ENCODE results near the gene SLC12A1. TPM values are rescaled to one million over a fixed set of nuclear protein-coding genes. Genes with fewer than 3 reads are reported as not detected.
A peak's percentile ranks its signal among the peaks of the same experiment; 100 is the strongest.

SLC12A1 gene
- total RNA-seq, 1 donor from 2014 or later = not detected

DNA sequence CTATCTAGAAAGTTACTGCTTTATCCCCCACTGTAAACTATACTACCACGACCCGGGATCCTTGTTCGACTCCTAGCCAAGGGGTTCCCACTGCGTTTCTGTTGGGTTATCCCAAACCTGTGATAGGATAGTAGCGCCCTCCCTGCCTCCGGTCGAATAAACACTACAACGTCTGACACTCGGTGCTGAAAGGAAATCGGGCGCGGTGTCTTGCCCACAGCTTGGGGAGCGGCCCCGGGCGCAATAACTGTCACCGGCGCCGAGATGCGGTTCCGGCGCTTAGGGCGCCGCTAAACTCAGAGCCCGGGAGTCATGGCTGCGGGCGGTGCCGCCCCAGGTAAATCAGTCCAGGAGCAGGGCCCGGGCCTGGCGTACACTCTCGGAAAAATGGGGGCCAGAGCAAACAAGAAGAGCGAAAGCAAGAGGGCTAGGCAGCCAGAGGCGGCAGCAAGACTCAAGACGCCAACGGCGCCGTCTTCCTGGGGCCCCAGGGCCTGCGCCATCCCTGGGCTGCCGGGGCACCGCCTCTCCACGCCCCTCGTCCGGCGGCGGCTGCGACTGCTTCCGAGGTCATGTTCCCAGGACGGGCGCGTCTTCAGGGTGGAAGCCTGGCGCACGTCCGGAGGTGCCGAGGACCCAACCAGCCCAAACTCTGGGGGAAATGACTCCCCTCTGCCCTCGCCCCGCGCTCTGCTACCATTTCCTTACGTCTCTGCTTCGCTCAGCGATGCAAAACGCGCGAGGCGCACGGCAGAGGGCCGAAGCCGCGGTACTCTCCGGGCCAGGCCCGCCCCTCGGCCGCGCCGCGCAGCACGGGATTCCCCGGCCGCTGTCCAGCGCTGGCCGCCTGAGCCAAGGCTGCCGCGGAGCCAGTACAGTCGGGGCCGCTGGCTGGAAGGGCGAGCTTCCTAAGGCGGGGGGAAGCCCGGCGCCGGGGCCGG, 125.0 kb downstream of the SLC12A1 start, which contains the start of gene DUT:
TSS of gene DUT (plus strand) at position 575 of the 941 bp plus-strand sequence. CDS start at position 662, 87 bp downstream.
- H3K9me3 ChIP-seq (ENCODE audit: low read depth) = no peaks in the 10 kb centered on the region
- H3K27ac ChIP-seq = peak within 1 kb of the TSS; percentile 66
- peaks cover 3% of the 10 kb centered on the region for H4K20me1 ChIP-seq (ENCODE audit: low read depth)
- no peaks in the 10 kb centered on the region for H3K27me3 Mint-ChIP-seq (ENCODE audit: insufficient read depth, low read depth)
- H3K36me3 Mint-ChIP-seq = peaks cover 10% of the 10 kb centered on the region
- peaks cover 38% of the 10 kb centered on the region for H3K79me2 ChIP-seq (ENCODE audit: low read depth)
- H3K4me2 ChIP-seq = peak within 1 kb of the TSS; percentile 90
- peak within 1 kb of the TSS; percentile 65 for H3K9ac ChIP-seq
- H3K4me1 ChIP-seq = peaks cover 24% of the 10 kb centered on the region
- peak within 1 kb of the TSS; percentile 92 for H2AFZ ChIP-seq (replicated peaks)
- H3K4me3 ChIP-seq = peak within 1 kb of the TSS; percentile 83
- peaks cover 24% of the 10 kb centered on the region for H3F3A ChIP-seq (ENCODE audit: low read depth)
- peak within 1 kb of the TSS; percentile 42 for H3K27ac Mint-ChIP-seq
- DNase-seq (ENCODE audit: low spot score) = peak; percentile 95
- no peaks in the 10 kb centered on the region for H3K27me3 ChIP-seq
- peaks cover 31% of the 10 kb centered on the region for H3K4me1 Mint-ChIP-seq
- no peaks in the 10 kb centered on the region for H3K36me3 ChIP-seq
- H3K4me3 Mint-ChIP-seq = peak within 1 kb of the TSS; percentile 97
- H3K9me3 Mint-ChIP-seq = no peaks in the 10 kb centered on the region
- TF ChIP-seq, protein P1, sequence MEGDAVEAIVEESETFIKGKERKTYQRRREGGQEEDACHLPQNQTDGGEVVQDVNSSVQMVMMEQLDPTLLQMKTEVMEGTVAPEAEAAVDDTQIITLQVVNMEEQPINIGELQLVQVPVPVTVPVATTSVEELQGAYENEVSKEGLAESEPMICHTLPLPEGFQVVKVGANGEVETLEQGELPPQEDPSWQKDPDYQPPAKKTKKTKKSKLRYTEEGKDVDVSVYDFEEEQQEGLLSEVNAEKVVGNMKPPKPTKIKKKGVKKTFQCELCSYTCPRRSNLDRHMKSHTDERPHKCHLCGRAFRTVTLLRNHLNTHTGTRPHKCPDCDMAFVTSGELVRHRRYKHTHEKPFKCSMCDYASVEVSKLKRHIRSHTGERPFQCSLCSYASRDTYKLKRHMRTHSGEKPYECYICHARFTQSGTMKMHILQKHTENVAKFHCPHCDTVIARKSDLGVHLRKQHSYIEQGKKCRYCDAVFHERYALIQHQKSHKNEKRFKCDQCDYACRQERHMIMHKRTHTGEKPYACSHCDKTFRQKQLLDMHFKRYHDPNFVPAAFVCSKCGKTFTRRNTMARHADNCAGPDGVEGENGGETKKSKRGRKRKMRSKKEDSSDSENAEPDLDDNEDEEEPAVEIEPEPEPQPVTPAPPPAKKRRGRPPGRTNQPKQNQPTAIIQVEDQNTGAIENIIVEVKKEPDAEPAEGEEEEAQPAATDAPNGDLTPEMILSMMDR (IDR thresholded peaks at IDR 0.05) = no peak
- peak; percentile 11 for TF ChIP-seq EZH2phosphoT487 (IDR thresholded peaks at IDR 0.05)

DNA sequence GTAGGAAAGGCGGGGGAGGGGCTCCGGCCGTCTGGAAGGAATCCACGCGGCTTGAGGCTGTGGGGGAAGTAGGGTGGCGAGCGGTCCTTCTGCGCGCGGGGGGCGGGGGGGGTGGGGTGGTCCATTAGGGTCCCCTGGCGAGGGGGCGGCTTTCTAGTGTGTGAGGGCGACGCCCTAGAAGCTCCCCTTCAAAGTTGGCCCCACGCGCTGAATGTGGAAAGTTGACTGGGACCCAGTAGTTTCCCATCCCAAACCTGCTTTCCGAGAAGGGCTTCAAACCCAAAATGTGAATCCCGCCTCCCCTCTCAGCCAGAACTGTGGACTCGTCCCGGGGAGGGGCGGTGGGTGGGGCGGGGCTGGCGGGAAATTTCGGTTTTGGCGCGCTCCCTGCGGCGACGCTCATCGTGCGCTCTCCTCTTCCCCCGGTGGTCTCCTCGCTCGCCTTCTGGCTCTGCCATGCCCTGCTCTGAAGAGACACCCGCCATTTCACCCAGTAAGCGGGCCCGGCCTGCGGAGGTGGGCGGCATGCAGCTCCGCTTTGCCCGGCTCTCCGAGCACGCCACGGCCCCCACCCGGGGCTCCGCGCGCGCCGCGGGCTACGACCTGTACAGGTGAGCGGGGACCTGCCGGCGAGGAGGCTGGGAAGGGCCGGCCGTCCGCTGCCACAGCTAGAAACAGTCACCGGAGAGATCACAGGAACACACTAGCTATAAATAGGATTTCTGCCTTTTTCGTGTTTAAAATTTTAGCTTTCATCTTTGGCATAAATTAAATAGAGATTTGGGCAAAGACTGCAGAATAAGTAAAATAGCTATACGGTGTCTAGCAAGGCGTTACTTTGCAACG, 125.9 kb downstream of the SLC12A1 start:
- peak; percentile 78 for DNase-seq (ENCODE audit: low spot score)
- Histone ChIP-seq H3F3A (ENCODE audit: low read depth) (peaks cover 24% of the 10 kb centered on the region), H3K79me2 (ENCODE audit: low read depth) (peaks cover 38% of the 10 kb centered on the region), H3K4me3 (peak overlapping the region; percentile 83), H3K9me3 (ENCODE audit: low read depth) (no peaks in the 10 kb centered on the region), H2AFZ (replicated peaks) (peak overlapping the region; percentile 92), H3K4me2 (peak overlapping the region; percentile 90), H3K27me3 (no peaks in the 10 kb centered on the region), H3K36me3 (no peaks in the 10 kb centered on the region), H3K9ac (peak overlapping the region; percentile 65), H3K4me1 (peaks cover 24% of the 10 kb centered on the region), H4K20me1 (ENCODE audit: low read depth) (peaks cover 3% of the 10 kb centered on the region), H3K27ac (peak overlapping the region; percentile 66)
- Mint-ChIP-seq H3K27ac (no peak overlapping the region), H3K36me3 (peaks cover 16% of the 10 kb centered on the region), H3K27me3 (ENCODE audit: insufficient read depth, low read depth) (no peaks in the 10 kb centered on the region), H3K4me1 (peaks cover 31% of the 10 kb centered on the region), H3K9me3 (no peaks in the 10 kb centered on the region), H3K4me3 (peak overlapping the region; percentile 97)
- TF ChIP-seq, protein P1 (IDR thresholded peaks at IDR 0.05) = no peak
- no peak for TF ChIP-seq EZH2 (IDR thresholded peaks at IDR 0.05)
- TF ChIP-seq EZH2phosphoT487 (IDR thresholded peaks at IDR 0.05) = no peak

DNA sequence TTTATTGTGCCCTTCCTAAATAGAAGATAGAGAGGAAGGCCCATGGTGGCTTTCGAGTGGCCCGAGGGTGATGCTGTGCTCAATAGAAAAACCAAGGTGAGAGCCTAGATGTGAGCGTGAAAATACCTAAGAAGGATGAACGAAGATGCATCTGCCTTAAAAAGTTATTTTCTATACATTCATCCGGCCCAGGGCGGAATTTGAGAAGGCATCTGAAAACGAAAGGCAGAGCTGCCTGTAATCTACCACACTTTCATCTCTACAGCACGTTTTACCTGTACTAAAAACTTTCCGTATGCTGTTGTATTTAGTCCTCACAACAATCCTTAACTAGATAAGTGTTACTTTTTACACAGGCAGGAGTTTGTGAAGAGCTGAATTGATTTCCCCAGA, 126.5 kb downstream of the SLC12A1 start:
- H3K27me3 Mint-ChIP-seq (ENCODE audit: insufficient read depth, low read depth) = no peaks in the 10 kb centered on the region
- no peak overlapping the region for H3K27ac Mint-ChIP-seq
- Histone ChIP-seq H3K9me3 (ENCODE audit: low read depth) (no peaks in the 10 kb centered on the region), H3K4me1 (peaks cover 24% of the 10 kb centered on the region), H4K20me1 (ENCODE audit: low read depth) (peaks cover 3% of the 10 kb centered on the region), H3F3A (ENCODE audit: low read depth) (peaks cover 24% of the 10 kb centered on the region), H3K79me2 (ENCODE audit: low read depth) (peaks cover 38% of the 10 kb centered on the region), H2AFZ (replicated peaks) (no peak overlapping the region), H3K9ac (no peak overlapping the region), H3K36me3 (peaks cover 4% of the 10 kb centered on the region), H3K4me2 (peak overlapping the region; percentile 90), H3K4me3 (peak overlapping the region; percentile 83), H3K27ac (no peak overlapping the region), H3K27me3 (no peaks in the 10 kb centered on the region)
- peak overlapping the region; percentile 97 for H3K4me3 Mint-ChIP-seq
- TF ChIP-seq, protein P1 (IDR thresholded peaks at IDR 0.05) = no peak
- no peak for TF ChIP-seq EZH2 (IDR thresholded peaks at IDR 0.05)
- TF ChIP-seq EZH2phosphoT487 (IDR thresholded peaks at IDR 0.05) = no peak
- peaks cover 31% of the 10 kb centered on the region for H3K4me1 Mint-ChIP-seq
- no peak for DNase-seq (ENCODE audit: low spot score)
- H3K36me3 Mint-ChIP-seq = peaks cover 19% of the 10 kb centered on the region
- no peaks in the 10 kb centered on the region for H3K9me3 Mint-ChIP-seq
